Heart left ventricle (tissue), 16 donors: ENCODE results near the gene CCDC181. TPM values are rescaled to one million over a fixed set of nuclear protein-coding genes. Genes with fewer than 3 reads are reported as not detected.

Experiments
- ATAC-seq, 4 donors: fragments of 200-7000 bp; cut with Tn5 transposase; one replicate each; pipeline ENCODE4 v1.9.1; 2020 to 2022; ENCODE audit warnings: moderate library complexity in 4 of 4, mild to moderate bottlenecking in 3 of 4, moderate number of reproducible peaks in 1 of 4
- DNase-seq, 5 donors: peaks; one replicate each; pipeline ENCODE4 v3.0.0-alpha.2; 2020
- H3K27ac ChIP-seq, 12 donors: fragments of 200-600 bp; sonication (generic) in 4 of 12; one replicate each; pipeline versions ENCODE4 v1.5.0 to v1.8.0; 2016 to 2022; ENCODE audit warnings: mild to moderate bottlenecking in 2 of 12
- H3K27me3 ChIP-seq, 9 donors: fragments of 200-600 bp; sonication (generic) in 2 of 9; one replicate each; pipeline versions ENCODE4 v1.5.1 to v1.8.0; 2016 to 2022; ENCODE audit warnings: mild to moderate bottlenecking in 3 of 9
- H3K36me3 ChIP-seq, 9 donors: fragments of 200-600 bp; sonication (generic) in 2 of 9; one replicate each; pipeline versions ENCODE4 v1.5.0 to v1.8.0; 2018 to 2022; ENCODE audit warnings: mild to moderate bottlenecking in 2 of 9
- H3K4me1 ChIP-seq, 12 donors: fragments of 200-600 bp; sonication (generic) in 4 of 12; one replicate each; pipeline versions ENCODE4 v1.5.0 to v1.8.0; 2016 to 2022; ENCODE audit warnings: mild to moderate bottlenecking in 3 of 12
- H3K4me3 ChIP-seq, 12 donors: fragments of 200-600 bp; sonication (generic) in 4 of 12; one replicate each; pipeline versions ENCODE4 v1.5.0 to v1.8.0; 2017 to 2022; ENCODE audit warnings: mild to moderate bottlenecking in 9 of 12, moderate library complexity in 4 of 12
- H3K9me3 ChIP-seq, 12 donors: fragments of 200-600 bp; sonication (generic) in 4 of 12; one replicate each; pipeline versions ENCODE4 v1.5.0 to v1.8.0; 2016 to 2022; ENCODE audit warnings: mild to moderate bottlenecking in 1 of 12
- CTCF ChIP-seq, 12 donors: fragments of 200-600 bp; sonication (generic) in 4 of 12; IDR thresholded peaks; one replicate each; pipeline versions ENCODE4 v1.5.0 to v1.8.0; 2018 to 2022; ENCODE audit warnings: antibody characterized with exemption in 12 of 12, mild to moderate bottlenecking in 5 of 12
- POLR2A ChIP-seq, 2 donors: fragments of 450-650 bp; IDR thresholded peaks; one replicate each; pipeline ENCODE4 v1.6.1; 2017; ENCODE audit warnings: antibody characterized with exemption in 2 of 2, mild to moderate bottlenecking in 2 of 2, moderate library complexity in 2 of 2
- WGBS, 4 donors: extraction: QIAGEN DNeasy Blood & Tissue Kit in 2 of 4; methylation state at CpG; one replicate each; pipeline versions ENCODE4 v1.1.5 to v1.1.7; 2013 to 2018; 5-methylcytosine and 5-hydroxymethylcytosine counted together
- intact Hi-C, 10 donors: fragments of 100-400 bp; cut with DNase I; formaldehyde crosslinking; loops; one replicate each; pipeline versions ENCODE4 v1.11.1 to v1.14.2; 2022
- polyA plus RNA-seq, 2 donors: library from polyadenylated mRNA; stranded (reverse); fragments of 200-250 nt; gene quantifications; one replicate each; pipeline ENCODE4 v1.2.3, GENCODE V29; 2013
- total RNA-seq, 9 donors: library from RNA; depleted of rRNA in 2 of 9; stranded (reverse); fragments of >200 nt in 2 of 9; fragmentation: NEBNext Ultra II Directional in 3 of 9; extraction: Animal tissue kit (Norgen Biotek cat#: 25700) in 3 of 9; gene quantifications; one replicate each; pipeline versions ENCODE4 v1.1.0 to v1.2.4, GENCODE V29; 2016 to 2023
- donor health status: ischemic (EF 13 %, LVEDD 7.1; RV severe dilation, severe dysfunction).
- donor health status: healthy with polysubstance abuse.
- donor health status: DM: no; HTN: yes; CAD: no.
- donor health status: DM: no; HTN: no; CAD: no.
- donor health status: ischemic (EF 25% LVEDD 6.9; RV normal size, moderate dysfunction).
- donor health status: ischemic (EF 25% LVEDD 5.7; RV mildly dilated, moderate dysfunction).
- donor health status: healthy.
- donor health status: DM: yes; HTN: yes; CAD: no.
- donor health status: ischemic (EF 35%, LVEDD 5.7; RV mildly dilated, moderate dysfunction).
- donor health status: nonischemic (EF 11% LVEDD 7.7; RV severe dilation, severe dysfunction).
- donor health status: DM: yes; HTN: yes; CAD: no.
- donor health status: PGD.
- donor health status: ischemic (EF 29% LVEDD 5.4; RV normal size, mild dysfunction).
- donor health status: nonischemic (EF 23%, LVEDD 6.1; RV moderate dilation, normal function).

Gene CCDC181
- total and polyA plus RNA-seq, 11 donors = 0.24 to 1.8 (median 1.2) TPM

DNA sequence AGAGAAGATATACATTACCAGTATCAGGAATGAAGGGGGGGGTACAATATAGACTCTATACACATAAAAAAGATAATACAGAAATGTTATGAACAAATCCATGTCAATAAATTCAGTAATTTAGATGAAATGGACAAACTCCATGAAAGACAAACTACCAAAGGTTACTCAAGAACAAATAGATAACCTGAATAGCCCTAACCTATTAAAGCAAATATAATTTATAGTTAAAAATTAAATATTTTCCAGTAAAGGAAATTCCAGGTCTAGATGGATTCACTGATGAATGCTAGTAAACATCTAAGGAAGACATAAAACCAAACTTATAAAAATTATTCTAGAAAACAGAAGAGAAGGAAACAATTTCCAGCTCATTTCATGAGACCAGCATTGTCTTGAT lies 46.1 kb downstream of the CCDC181 start:
- no peaks in the 10 kb centered on the region for H3K4me1 ChIP-seq
- H3K4me3 ChIP-seq = no peak overlapping the region
- H3K36me3 ChIP-seq = peaks cover 0 to 100% (median 94%) of the 10 kb centered on the region in 9 donors
- no peak for DNase-seq
- intact Hi-C loops = no loop called here
- H3K9me3 ChIP-seq = no peaks in the 10 kb centered on the region
- no peak for ATAC-seq
- no peak overlapping the region for H3K27ac ChIP-seq
- no peaks in the 10 kb centered on the region for H3K27me3 ChIP-seq
- no peak for TF ChIP-seq POLR2A (IDR thresholded peaks at IDR 0.05)
- TF ChIP-seq CTCF (IDR thresholded peaks at IDR 0.05) = no peak

GRCh38 chr1:169371404-169371803 lies 55.9 kb downstream of the CCDC181 start:
- ATAC-seq = no peak

DNA sequence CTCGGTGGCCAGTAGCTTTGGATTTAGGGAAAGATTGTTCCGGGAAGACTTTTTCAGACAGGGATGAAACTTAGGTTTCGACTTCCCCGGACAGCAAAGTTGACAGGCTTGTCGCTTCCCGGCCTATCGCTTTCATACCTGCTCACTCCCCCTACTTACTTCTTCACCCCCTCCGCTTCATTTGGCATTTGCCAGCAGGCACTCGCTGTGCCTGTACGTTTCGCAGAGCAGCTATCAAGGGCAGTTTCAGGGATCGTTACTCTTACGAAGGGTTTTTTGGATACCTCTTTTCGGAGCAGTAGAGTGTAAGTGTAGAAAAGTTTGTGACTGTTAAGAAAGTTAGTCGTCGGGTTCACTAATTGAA lies 58.9 kb downstream of the CCDC181 start:
- no peak for TF ChIP-seq CTCF (IDR thresholded peaks at IDR 0.05)
- TF ChIP-seq POLR2A (IDR thresholded peaks at IDR 0.05) = no peak
- ATAC-seq = peak in 3 of 4 donors; percentile 10 to 29 (median 13)
- H3K27ac ChIP-seq = peak overlapping the region in 11 of 12 donors; percentile 65 to 94 (median 80)
- H3K4me3 ChIP-seq = peak overlapping the region; percentile 50 to 85 (median 74)
- WGBS, 4 donors = 0 to 1% (median 1%) methylated on average over 16 of the region's 16 CpGs
- H3K4me1 ChIP-seq = peaks cover 0 to 51% (median 14%) of the 10 kb centered on the region in 12 donors
- peaks cover 0 to 6% (median 0%) of the 10 kb centered on the region in 12 donors for H3K9me3 ChIP-seq
- DNase-seq = peak in 2 of 5 donors; percentile 7 to 18
- intact Hi-C loops = loop anchor here in 5 of 10 donors (5.0 to 10.0 kb wide), 3 partner anchors 119 to 1024 kb away; partner anchors contain the start of gene SLC19A2 (in 3 of the 5)
- no peaks in the 10 kb centered on the region for H3K27me3 ChIP-seq
- peaks cover 0 to 41% (median 38%) of the 10 kb centered on the region in 9 donors for H3K36me3 ChIP-seq

More at GRCh38 chr1:169371404-169371803, 55.9 kb downstream of the CCDC181 start:
- no peak overlapping the region for H3K4me3 ChIP-seq
- intact Hi-C loops = no loop called here
- 51 to 61% (median 57%) methylated on average over 1 of the region's 1 CpG for whole genome bisulfite sequencing, 4 donors
- H3K4me1 ChIP-seq = peaks cover 0 to 46% (median 14%) of the 10 kb centered on the region in 12 donors
- DNase-seq = no peak
- TF ChIP-seq POLR2A (IDR thresholded peaks at IDR 0.05) (no peak), CTCF (IDR thresholded peaks at IDR 0.05) (no peak)
- peaks cover 0 to 67% (median 45%) of the 10 kb centered on the region in 9 donors for H3K36me3 ChIP-seq
- no peaks in the 10 kb centered on the region for H3K27me3 ChIP-seq
- no peaks in the 10 kb centered on the region for H3K9me3 ChIP-seq
- H3K27ac ChIP-seq = no peak overlapping the region

- Histone ChIP-seq H3K4me1 (peaks cover 0 to 51% (median 14%) of the 10 kb centered on the region in 12 donors), H3K9me3 (peaks cover 0 to 6% (median 0%) of the 10 kb centered on the region in 12 donors), H3K27ac (peak within 1 kb of the TSS; percentile 19 to 94 (median 80)), H3K4me3 (peak within 1 kb of the TSS; percentile 50 to 85 (median 74)), H3K36me3 (peaks cover 0 to 36% (median 32%) of the 10 kb centered on the region in 9 donors), H3K27me3 (no peaks in the 10 kb centered on the region)
- WGBS, 4 donors = 0 to 1% (median 0%) methylated on average over 37 of the region's 37 CpGs
- ATAC-seq (peak; percentile 99 to 100 (median 100)), DNase-seq (peak; percentile 95 to 97 (median 97))
- peak in 1 of 2 donors; percentile 31 for TF ChIP-seq POLR2A (IDR thresholded peaks at IDR 0.05)
- no peak for TF ChIP-seq CTCF (IDR thresholded peaks at IDR 0.05)
- intact Hi-C loops = loop anchor here in 5 of 10 donors (5.0 to 10.0 kb wide), 3 partner anchors 119 to 1023 kb away; partner anchors contain the start of gene SLC19A2 (in 3 of the 5)
Measured at GRCh38 chr1:169367686-169368405, 59.4 kb downstream of the CCDC181 start, which contains the start of the genes BLZF1 and NME7. TSS of gene BLZF1 (plus strand) at chr1:169368195. CDS start at chr1:169369523, 1,328 bp downstream. TSS of gene NME7 (minus strand) at chr1:169367797. CDS start at chr1:169367710, 87 bp downstream.
